Bladder microvascular endothelial cell (primary cell): ENCODE results near the gene ASCC2. TPM values are rescaled to one million over a fixed set of nuclear protein-coding genes. Genes with fewer than 3 reads are reported as not detected.

Source experiments
- total RNA-seq: library from RNA; depleted of rRNA; stranded (reverse); fragments of >200 nt; gene quantifications from 2 replicates; pipeline ENCODE4 v1.2.3, GENCODE V29; 2014

The ASCC2 gene
- total RNA-seq, result 18.1 and 51.7 TPM in 2 replicates

DNA sequence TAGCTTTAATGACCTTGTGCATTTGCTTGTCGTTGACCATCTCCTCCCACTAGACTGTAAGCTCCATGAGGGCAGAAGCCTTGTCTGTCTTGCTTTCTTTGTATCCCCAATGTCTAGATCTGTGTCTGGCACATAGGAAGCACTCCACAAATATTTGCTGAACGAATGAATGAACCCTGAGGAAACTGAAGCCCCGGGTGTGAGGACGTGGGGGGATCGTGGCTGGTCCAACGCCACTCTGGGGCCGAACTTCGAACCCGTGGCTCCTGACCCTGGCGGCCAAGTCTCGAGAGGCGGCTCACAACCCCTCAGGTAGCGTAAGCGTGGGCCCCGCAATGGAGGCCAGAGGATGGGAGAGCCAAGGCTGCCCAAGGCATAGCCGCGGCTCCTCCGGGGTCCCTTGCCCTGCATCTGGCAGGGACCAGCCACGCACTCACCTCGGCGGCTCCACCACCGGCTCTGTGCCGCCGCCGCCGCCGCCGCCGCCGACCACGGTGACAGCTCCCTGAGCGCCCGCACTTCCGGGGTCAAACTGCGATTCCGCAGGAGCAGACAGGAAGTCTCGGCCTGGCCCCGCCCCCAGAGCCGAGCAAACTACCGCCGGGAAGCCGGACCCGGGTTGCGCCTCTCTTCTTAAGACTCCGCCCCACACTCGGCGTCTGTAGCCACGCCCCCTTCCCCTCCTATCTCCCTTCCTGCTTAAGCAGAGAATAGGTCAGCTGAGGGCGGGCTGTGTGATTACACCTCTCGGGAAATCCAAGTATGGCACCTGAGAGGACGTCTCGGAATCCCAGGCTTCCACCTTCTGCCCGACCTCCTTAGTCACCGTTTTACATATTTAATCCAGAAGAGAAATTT is at the start of gene ASCC2:
Gene ASCC2 (minus strand): TSS at position 534 of the 858 bp plus-strand sequence. CDS start 5,949 bp downstream, outside the sequence.

GRCh38 chr22:29883045-29883774 is 45.1 kb upstream of the ASCC2 start, which contains the start of gene MTMR3:
MTMR3 (plus strand) TSS chr22:29883174; CDS start chr22:29971060, 87,886 bp downstream.

DNA sequence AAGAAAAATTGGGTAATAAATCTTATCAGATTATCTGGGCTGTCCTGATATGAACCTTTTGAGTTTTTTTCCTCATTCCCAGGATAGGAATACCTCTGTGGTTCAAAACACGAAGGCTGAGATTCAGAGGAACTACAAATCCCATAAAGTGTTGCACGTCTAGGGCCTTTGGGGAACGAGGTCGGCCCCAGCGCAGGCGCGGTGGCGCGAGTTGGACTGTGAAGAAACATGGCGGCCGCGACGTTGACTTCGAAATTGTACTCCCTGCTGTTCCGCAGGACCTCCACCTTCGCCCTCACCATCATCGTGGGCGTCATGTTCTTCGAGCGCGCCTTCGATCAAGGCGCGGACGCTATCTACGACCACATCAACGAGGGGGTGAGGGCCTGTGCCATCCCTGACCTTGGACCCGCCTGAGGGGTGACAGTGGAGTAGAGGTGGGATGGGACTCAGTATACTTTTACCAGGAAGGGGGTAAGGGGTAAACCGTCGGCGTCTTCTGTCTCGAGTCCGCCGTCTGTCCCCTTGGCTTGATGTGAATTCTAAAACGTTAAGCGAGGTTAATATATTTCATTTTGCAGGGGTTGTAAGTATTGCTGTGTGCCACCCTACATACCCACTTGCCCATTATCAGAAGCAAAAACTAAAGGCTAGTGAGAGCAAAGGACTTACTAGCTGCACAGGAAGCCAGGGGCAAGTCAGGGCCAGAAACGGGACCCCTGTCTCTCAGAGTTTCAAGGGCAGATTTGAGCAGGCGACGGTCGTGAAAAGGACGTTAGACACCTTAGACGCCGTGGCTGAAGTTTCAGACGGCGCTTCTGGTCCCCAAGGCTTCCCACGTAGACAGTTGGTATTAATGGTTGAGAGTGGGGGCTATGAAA is 70.7 kb downstream of the ASCC2 start, which contains the start of gene UQCR10:
Gene UQCR10 (plus strand): TSS at position 199 of the 881 bp plus-strand sequence. CDS start 30 bp downstream, at position 229.

GRCh38 chr22:29766632-29767170 is 71.4 kb downstream of the ASCC2 start, which contains the start of gene ZMAT5:
ZMAT5 (minus strand) TSS chr22:29767007; CDS start chr22:29748544, 18,463 bp downstream.

Other genes starting within 250 kb of the ASCC2 start
- 30.3 and 203 TPM in 2 replicates for gene NF2, start 234.6 kb downstream of the ASCC2 start, total RNA-seq
- gene CABP7, start 118.3 kb downstream of the ASCC2 start, total RNA-seq, result 0.06 TPM in 1 of 2 replicates, not detected in the other
- gene ZMAT5, start 71.3 kb downstream of the ASCC2 start, total RNA-seq, result 13.3 and 13.6 TPM in 2 replicates
- 61.8 and 71.1 TPM in 2 replicates for gene UQCR10, start 70.9 kb downstream of the ASCC2 start, total RNA-seq
- 17.2 and 41.7 TPM in 2 replicates for gene MTMR3, start 44.9 kb upstream of the ASCC2 start, total RNA-seq
- gene HORMAD2, start 242.2 kb upstream of the ASCC2 start, total RNA-seq, result not detected in 2 replicates